HEK293T (cell line): ENCODE measurements around the gene KRTAP2-4.

Experiments used
- CTBP1 ChIP-seq: fragments of 450-650 bp; IDR thresholded peaks from 2 replicates; pipeline ENCODE4 v1.6.1; 2016; ENCODE audit warnings: borderline replicate concordance
- FOXM1 ChIP-seq: fragments of 450-650 bp; IDR thresholded peaks from 2 replicates; pipeline ENCODE4 v1.6.1; 2017; ENCODE audit warnings: mild to moderate bottlenecking, borderline replicate concordance
- NFRKB ChIP-seq: fragments of 450-650 bp; IDR thresholded peaks from 2 replicates; pipeline ENCODE4 v1.6.1; 2016; ENCODE audit warnings: mild to moderate bottlenecking, moderate library complexity
- SP1 ChIP-seq: fragments of 450-650 bp; IDR thresholded peaks from 2 replicates; pipeline ENCODE4 v1.6.1; 2017
- SUZ12 ChIP-seq: fragments of 450-650 bp; IDR thresholded peaks from 2 replicates; pipeline ENCODE4 v1.6.1; 2016; ENCODE audit warnings: mild to moderate bottlenecking
- ZNF384 ChIP-seq: fragments of 450-650 bp; IDR thresholded peaks from 2 replicates; pipeline ENCODE4 v1.6.1; 2016

DNA sequence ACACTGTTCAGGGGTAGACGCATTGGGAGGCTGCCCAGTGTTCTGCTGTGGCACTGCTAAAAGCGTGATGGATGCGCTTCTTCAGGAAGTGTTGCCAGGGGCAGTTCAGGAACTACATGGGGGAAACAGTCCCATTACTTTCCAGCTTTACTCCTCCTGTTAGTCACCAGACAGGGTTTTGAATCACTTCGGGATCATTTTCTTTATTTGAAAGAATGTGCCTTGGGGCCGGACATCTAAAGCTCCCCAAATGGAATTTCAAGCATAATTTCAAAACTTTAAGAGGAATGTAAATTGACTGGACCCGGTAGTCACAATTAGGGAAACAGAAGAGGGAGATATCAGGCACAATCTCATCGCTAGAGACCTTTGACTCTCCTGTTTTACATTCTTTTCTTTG, 17.2 kb downstream of the KRTAP2-4 start:
- TF ChIP-seq SUZ12 = no peak
- TF ChIP-seq CTBP1 = no peak
- TF ChIP-seq FOXM1 = no peak
- TF ChIP-seq ZNF384 = no peak
- TF ChIP-seq NFRKB = no peak
- TF ChIP-seq SP1 = no peak
